Epithelial cell of proximal tubule (primary cell): ENCODE data around the gene FAM20C. TPM values are rescaled to one million over a fixed set of nuclear protein-coding genes. Genes with fewer than 3 reads are reported as not detected.

Experiments used
- DNase-seq: peaks from one replicate; pipeline ENCODE4 v3.0.0-alpha.2; 2011; ENCODE audit warnings: low read depth
- H3K4me3 ChIP-seq: 2 replicates; pipeline ENCODE4 v1.5.1; 2011; ENCODE audit warnings: low read depth, mild to moderate bottlenecking, low read length
- CTCF ChIP-seq: conservative IDR thresholded peaks from 2 replicates; pipeline ENCODE4 v1.5.1; 2012; ENCODE audit warnings: low read depth, mild to moderate bottlenecking, low read length
- total RNA-seq: library from RNA; depleted of rRNA; stranded (reverse); fragments of >200 nt; gene quantifications from 2 replicates; pipeline ENCODE4 v1.2.3, GENCODE V29; 2015

The FAM20C gene
- total RNA-seq, 1 donor from 2014 or later, result 84.2 TPM

GRCh38 chr7:231858-232246, 39.5 kb downstream of the FAM20C start:
- no peak overlapping the region for H3K4me3 ChIP-seq
- no peak for TF ChIP-seq CTCF
- DNase-seq, result no peak

- TF ChIP-seq CTCF, result no peak
- H3K4me3 ChIP-seq, result no peak overlapping the region
- no peak for DNase-seq
These were observed 40.3 kb downstream of the FAM20C start for GRCh38 chr7:232410-233248.

GRCh38 chr7:233249-234035, 41.1 kb downstream of the FAM20C start:
- H3K4me3 ChIP-seq, result no peak overlapping the region
- TF ChIP-seq CTCF, result no peak
- DNase-seq, result no peak

- TF ChIP-seq CTCF, result no peak
- DNase-seq, result no peak
- H3K4me3 ChIP-seq, result no peak overlapping the region
These were observed 41.8 kb downstream of the FAM20C start for GRCh38 chr7:234051-234707.

- no peak overlapping the region for H3K4me3 ChIP-seq
- TF ChIP-seq CTCF, result no peak
- DNase-seq, result no peak
These were observed 42.6 kb downstream of the FAM20C start for GRCh38 chr7:234708-235553.
